Measurements from ENCODE around the gene COPS4.
A peak's percentile ranks its signal among the peaks of the same experiment; 100 is the strongest.
"Not testable (repeated sequence)": the region's sequence is repeated elsewhere in the genome, so short reads cannot be mapped to it uniquely, and the experiment has no call there.

COPS4 gene

DNA sequence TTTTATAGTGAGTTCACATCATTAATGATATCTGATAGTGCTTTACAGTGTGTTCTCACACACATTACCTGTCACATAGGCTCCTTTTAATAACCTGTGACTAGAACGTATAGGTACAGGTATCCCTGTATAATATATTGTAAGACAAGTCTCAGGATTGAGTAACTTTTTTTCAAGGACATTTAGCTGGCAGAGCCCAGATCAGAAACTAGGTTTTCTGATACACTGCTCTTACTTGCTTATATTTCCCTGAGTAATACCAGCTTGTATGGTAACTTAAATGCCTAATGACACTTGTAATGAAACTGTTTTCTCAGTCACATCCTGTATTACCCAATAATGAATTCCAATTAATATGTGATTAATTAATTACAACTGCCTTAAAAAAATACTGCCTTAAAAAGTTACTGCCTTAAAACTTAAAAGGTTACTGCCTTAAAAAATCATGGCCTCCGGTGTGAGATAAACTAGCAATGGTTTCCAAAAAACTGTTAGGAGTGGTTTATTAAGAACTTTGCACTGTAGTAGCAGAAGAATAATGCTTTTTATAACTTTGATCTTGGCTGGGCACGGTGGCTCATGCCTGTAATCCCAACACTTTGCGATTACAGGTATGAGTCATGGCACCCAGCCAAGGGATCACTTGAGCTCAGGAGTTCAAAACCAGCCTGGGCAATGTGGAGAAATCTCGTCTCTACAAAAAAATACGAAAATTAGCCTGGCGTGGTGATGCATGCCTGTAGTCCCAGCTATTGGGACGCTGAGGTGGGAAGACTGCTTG lies 11.9 kb downstream of the COPS4 start (continued):
- TF ChIP-seq, protein P1, sequence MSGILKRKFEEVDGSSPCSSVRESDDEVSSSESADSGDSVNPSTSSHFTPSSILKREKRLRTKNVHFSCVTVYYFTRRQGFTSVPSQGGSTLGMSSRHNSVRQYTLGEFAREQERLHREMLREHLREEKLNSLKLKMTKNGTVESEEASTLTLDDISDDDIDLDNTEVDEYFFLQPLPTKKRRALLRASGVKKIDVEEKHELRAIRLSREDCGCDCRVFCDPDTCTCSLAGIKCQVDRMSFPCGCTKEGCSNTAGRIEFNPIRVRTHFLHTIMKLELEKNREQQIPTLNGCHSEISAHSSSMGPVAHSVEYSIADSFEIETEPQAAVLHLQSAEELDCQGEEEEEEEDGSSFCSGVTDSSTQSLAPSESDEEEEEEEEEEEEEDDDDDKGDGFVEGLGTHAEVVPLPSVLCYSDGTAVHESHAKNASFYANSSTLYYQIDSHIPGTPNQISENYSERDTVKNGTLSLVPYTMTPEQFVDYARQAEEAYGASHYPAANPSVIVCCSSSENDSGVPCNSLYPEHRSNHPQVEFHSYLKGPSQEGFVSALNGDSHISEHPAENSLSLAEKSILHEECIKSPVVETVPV (CRISPR knock-in tag; IDR thresholded peaks at IDR 0.05), result no peak
- no peak for TF ChIP-seq ZNF70 (CRISPR knock-in tag; IDR thresholded peaks at IDR 0.05)
- TF ChIP-seq ZNF565 (CRISPR knock-in tag; conservative IDR thresholded peaks at IDR 0.05; ENCODE audit: low read depth), result no peak
- TF ChIP-seq ZFP30 (CRISPR knock-in tag; IDR thresholded peaks at IDR 0.05), result no peak
- TF ChIP-seq RARB (CRISPR knock-in tag; IDR thresholded peaks at IDR 0.05), result no peak
- no peak for TF ChIP-seq CSDC2 (CRISPR knock-in tag; IDR thresholded peaks at IDR 0.05)
- no peak for TF ChIP-seq TCF4 (CRISPR knock-in tag; IDR thresholded peaks at IDR 0.05; ENCODE audit: borderline replicate concordance)
- TF ChIP-seq OSR1 (CRISPR knock-in tag; IDR thresholded peaks at IDR 0.05), result no peak

DNA sequence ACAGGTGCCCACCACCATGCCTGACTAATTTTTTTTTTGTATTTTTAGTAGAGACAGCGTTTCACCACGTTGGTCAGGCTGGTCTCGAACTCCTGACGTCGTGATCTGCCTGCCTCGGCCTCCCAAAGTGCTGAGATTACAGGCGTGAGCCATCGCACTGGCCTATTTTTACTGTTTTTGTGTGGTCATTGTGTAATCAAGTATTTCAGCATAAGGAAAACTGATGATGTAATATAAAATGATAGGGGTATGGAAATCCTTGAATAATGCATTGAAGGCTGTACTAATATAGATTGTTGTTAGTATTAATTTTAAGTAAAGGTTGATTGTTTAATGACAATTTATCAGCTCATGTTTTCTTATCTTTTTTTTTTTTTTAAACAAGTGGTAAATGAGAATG lies 13.8 kb downstream of the COPS4 start:
- ATAC-seq, result not testable (repeated sequence)

DNA sequence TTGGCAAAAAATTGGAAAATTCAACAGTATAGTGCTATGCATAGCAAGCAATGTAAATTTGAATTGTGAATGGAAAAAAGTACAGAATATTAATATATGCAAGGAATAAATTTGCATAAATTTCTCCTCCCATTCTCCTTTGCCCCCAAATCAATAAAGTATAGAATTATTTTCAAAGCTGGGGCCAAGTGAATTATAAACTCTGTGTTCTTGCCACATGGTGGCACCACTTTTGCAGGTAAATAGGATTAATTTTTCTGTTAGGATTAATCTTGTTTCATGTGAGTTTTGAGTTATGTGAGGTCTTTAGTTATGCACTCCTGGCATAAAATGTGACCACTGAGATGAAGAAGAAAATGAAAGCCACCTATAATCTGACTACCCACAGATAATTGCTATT lies 19.9 kb downstream of the COPS4 start:
- ATAC-seq, result peak; percentile 34; the same call in 1 of the 3 replicates
- TF ChIP-seq, protein P2, sequence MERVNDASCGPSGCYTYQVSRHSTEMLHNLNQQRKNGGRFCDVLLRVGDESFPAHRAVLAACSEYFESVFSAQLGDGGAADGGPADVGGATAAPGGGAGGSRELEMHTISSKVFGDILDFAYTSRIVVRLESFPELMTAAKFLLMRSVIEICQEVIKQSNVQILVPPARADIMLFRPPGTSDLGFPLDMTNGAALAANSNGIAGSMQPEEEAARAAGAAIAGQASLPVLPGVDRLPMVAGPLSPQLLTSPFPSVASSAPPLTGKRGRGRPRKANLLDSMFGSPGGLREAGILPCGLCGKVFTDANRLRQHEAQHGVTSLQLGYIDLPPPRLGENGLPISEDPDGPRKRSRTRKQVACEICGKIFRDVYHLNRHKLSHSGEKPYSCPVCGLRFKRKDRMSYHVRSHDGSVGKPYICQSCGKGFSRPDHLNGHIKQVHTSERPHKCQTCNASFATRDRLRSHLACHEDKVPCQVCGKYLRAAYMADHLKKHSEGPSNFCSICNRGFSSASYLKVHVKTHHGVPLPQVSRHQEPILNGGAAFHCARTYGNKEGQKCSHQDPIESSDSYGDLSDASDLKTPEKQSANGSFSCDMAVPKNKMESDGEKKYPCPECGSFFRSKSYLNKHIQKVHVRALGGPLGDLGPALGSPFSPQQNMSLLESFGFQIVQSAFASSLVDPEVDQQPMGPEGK (CRISPR knock-in tag; IDR thresholded peaks at IDR 0.05; ENCODE audit: borderline replicate concordance), result no peak
- TF ChIP-seq TOX (CRISPR knock-in tag; IDR thresholded peaks at IDR 0.05; ENCODE audit: borderline replicate concordance) (no peak), TCF4 (CRISPR knock-in tag; IDR thresholded peaks at IDR 0.05; ENCODE audit: borderline replicate concordance) (no peak), ZFP3 (CRISPR knock-in tag; IDR thresholded peaks at IDR 0.05) (no peak), ZNF565 (CRISPR knock-in tag; conservative IDR thresholded peaks at IDR 0.05; ENCODE audit: low read depth) (no peak), OSR1 (CRISPR knock-in tag; IDR thresholded peaks at IDR 0.05) (no peak), PPARA (CRISPR knock-in tag; IDR thresholded peaks at IDR 0.05; ENCODE audit: borderline replicate concordance) (no peak), ZC3H10 (CRISPR knock-in tag; IDR thresholded peaks at IDR 0.05) (no peak), ISL1 (CRISPR knock-in tag; IDR thresholded peaks at IDR 0.05) (no peak), ZNF70 (CRISPR knock-in tag; IDR thresholded peaks at IDR 0.05) (no peak), GLIS3 (CRISPR knock-in tag; IDR thresholded peaks at IDR 0.05) (no peak), ARNTL (CRISPR knock-in tag; IDR thresholded peaks at IDR 0.05; ENCODE audit: borderline replicate concordance, low read depth) (no peak), SNAI2 (CRISPR knock-in tag; IDR thresholded peaks at IDR 0.05) (no peak), CSDC2 (CRISPR knock-in tag; IDR thresholded peaks at IDR 0.05) (no peak), ESRRG (CRISPR knock-in tag; IDR thresholded peaks at IDR 0.05) (no peak)
- TF ChIP-seq, protein P3, sequence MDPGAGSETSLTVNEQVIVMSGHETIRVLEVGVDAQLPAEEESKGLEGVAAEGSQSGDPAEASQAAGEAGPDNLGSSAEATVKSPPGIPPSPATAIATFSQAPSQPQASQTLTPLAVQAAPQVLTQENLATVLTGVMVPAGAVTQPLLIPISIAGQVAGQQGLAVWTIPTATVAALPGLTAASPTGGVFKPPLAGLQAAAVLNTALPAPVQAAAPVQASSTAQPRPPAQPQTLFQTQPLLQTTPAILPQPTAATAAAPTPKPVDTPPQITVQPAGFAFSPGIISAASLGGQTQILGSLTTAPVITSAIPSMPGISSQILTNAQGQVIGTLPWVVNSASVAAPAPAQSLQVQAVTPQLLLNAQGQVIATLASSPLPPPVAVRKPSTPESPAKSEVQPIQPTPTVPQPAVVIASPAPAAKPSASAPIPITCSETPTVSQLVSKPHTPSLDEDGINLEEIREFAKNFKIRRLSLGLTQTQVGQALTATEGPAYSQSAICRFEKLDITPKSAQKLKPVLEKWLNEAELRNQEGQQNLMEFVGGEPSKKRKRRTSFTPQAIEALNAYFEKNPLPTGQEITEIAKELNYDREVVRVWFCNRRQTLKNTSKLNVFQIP (CRISPR knock-in tag; IDR thresholded peaks at IDR 0.05; ENCODE audit: borderline replicate concordance, low read depth), result no peak
- TF ChIP-seq, protein P4, sequence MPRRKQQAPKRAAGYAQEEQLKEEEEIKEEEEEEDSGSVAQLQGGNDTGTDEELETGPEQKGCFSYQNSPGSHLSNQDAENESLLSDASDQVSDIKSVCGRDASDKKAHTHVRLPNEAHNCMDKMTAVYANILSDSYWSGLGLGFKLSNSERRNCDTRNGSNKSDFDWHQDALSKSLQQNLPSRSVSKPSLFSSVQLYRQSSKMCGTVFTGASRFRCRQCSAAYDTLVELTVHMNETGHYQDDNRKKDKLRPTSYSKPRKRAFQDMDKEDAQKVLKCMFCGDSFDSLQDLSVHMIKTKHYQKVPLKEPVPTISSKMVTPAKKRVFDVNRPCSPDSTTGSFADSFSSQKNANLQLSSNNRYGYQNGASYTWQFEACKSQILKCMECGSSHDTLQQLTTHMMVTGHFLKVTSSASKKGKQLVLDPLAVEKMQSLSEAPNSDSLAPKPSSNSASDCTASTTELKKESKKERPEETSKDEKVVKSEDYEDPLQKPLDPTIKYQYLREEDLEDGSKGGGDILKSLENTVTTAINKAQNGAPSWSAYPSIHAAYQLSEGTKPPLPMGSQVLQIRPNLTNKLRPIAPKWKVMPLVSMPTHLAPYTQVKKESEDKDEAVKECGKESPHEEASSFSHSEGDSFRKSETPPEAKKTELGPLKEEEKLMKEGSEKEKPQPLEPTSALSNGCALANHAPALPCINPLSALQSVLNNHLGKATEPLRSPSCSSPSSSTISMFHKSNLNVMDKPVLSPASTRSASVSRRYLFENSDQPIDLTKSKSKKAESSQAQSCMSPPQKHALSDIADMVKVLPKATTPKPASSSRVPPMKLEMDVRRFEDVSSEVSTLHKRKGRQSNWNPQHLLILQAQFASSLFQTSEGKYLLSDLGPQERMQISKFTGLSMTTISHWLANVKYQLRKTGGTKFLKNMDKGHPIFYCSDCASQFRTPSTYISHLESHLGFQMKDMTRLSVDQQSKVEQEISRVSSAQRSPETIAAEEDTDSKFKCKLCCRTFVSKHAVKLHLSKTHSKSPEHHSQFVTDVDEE (CRISPR knock-in tag; IDR thresholded peaks at IDR 0.05), result no peak
- TF ChIP-seq, protein P5, sequence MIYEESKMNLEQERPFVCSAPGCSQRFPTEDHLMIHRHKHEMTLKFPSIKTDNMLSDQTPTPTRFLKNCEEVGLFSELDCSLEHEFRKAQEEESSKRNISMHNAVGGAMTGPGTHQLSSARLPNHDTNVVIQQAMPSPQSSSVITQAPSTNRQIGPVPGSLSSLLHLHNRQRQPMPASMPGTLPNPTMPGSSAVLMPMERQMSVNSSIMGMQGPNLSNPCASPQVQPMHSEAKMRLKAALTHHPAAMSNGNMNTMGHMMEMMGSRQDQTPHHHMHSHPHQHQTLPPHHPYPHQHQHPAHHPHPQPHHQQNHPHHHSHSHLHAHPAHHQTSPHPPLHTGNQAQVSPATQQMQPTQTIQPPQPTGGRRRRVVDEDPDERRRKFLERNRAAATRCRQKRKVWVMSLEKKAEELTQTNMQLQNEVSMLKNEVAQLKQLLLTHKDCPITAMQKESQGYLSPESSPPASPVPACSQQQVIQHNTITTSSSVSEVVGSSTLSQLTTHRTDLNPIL (CRISPR knock-in tag; IDR thresholded peaks at IDR 0.05; ENCODE audit: low read depth), result no peak
- TF ChIP-seq, protein P1 (CRISPR knock-in tag; IDR thresholded peaks at IDR 0.05), result no peak

All from SK-N-SH treated with all-trans-retinoic acid at 6 μM for 48 hours (cell line).